ENCODE measurements around the gene GADD45G.

Gene GADD45G

DNA sequence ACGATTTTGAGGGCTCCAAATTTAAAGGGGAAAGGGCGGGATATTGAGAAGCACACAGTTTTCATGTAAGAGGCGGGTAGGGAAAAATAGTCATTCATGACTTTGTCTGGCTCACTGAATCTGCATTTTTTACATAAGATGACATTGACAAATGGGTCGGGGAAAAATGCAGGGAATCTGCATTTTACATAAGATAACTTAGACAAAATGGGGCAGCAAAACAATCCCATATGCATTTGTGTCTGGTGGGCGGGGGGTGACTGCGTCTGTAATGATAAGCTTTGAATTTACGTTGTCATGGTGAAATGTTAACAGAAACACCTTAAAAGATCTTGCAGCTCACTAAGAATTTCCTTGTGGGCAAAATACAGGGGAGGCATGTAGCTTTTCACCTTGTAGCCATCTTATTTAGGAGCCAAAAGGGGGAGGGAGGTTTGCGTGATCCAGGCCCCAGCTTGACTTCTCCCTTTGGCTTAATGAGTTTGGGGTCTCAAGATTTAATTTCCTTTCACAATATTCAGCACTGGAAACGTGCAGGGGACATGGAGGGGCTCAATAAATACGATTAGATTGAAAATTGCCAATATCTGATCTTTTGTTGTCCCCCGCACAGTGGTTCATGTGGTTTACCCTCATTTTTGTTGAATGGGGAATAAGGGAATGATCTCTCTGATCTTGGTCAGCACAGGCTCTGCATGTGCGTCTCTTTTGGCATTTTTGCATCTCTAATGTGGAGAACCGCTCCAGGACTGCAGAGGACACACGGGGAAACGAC is 41.1 kb upstream of the GADD45G start:
- no peak for DNase-seq (ENCODE audit: low read depth)
- no peak overlapping the region for H3K4me3 ChIP-seq (ENCODE audit: low read depth, low read length)
- TF ChIP-seq CTCF (IDR thresholded peaks at IDR 0.05; ENCODE audit: insufficient read depth, low read depth, low read length, missing control alignments) = no peak

DNA sequence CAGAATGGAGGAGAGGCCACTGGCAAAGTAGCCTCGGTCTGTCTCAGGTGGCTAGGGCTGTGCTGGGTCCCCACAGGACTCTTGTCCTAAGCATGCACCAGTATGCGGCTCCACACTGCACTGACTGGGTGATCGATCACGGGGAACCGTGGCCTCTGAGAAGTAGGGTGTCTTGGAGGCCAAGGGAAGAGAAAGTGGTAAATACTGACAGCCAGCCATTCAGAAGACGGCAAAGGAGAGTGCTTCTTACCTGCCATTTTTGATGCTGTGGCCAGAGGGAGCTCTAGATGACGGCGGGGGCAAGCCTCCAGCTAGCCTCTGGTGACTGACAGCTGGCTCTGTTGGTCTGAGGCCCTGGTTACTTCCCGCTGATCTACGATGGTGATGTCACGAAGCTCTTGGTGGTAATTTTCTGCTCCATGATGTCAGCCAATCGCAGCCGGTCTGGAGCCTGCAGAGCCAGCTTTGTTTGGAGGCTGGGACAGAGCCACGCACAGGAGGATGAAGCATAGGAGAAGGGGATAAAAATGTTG is 40.4 kb upstream of the GADD45G start:
- peak; percentile 41 for TF ChIP-seq CTCF (IDR thresholded peaks at IDR 0.05; ENCODE audit: insufficient read depth, low read depth, low read length, missing control alignments)
- no peak overlapping the region for H3K4me3 ChIP-seq (ENCODE audit: low read depth, low read length)
- peak; percentile 74 for DNase-seq (ENCODE audit: low read depth)

GRCh38 chr9:89567649-89568048 is 37.2 kb upstream of the GADD45G start:
- no peak for DNase-seq (ENCODE audit: low read depth)
- H3K4me3 ChIP-seq (ENCODE audit: low read depth, low read length) = no peak overlapping the region
- no peak for TF ChIP-seq CTCF (IDR thresholded peaks at IDR 0.05; ENCODE audit: insufficient read depth, low read depth, low read length, missing control alignments)

- H3K4me3 ChIP-seq (ENCODE audit: low read depth, low read length) = no peak overlapping the region
- DNase-seq (ENCODE audit: low read depth) = no peak
- no peak for TF ChIP-seq CTCF (IDR thresholded peaks at IDR 0.05; ENCODE audit: insufficient read depth, low read depth, low read length, missing control alignments)
These were observed 30.5 kb upstream of the GADD45G start for GRCh38 chr9:89574309-89574708.

DNA sequence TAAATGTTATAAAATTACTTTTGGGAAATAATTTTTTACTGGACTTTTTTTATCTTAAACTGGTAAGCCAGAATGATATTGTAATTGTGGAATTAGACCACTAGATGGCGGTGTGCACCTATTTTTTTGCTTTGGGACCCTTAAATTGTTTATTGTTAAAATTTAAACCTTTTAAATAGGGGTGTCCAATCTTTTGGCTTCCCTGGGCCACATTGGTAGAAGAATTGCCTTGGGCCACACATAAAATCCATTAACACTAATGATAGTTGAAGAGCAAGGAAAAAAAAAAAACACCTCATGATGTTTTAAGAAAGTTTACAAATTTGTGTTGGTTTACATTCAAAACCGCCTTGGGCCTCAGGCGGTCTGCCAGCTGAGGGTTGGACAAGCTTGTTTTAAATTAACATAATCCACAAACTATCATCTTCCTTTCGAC is 28.4 kb upstream of the GADD45G start:
- peak; percentile 47 for TF ChIP-seq CTCF (IDR thresholded peaks at IDR 0.05; ENCODE audit: insufficient read depth, low read depth, low read length, missing control alignments)
- peak; percentile 43 for DNase-seq (ENCODE audit: low read depth)

DNA sequence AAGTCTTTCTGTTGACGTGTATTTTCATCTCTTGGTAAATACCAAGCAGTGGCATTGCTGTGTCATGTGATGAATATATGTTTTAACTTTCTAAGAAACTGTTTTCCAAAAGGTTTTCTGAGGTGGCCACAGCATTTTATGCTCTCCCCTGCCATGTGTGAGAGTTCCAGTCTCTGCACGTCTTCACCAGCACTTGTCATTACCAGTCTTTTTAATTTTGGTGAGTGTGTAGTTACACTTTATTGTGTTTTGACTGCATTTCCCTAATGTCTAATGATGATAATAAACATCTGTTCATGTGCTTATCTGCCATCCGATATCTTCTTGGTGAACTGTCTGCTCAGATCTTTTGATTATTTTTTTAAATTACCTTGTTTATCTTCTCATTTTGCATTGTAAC is 27.4 kb upstream of the GADD45G start:
- no peak for DNase-seq (ENCODE audit: low read depth)
- no peak overlapping the region for H3K4me3 ChIP-seq (ENCODE audit: low read depth, low read length)
- TF ChIP-seq CTCF (IDR thresholded peaks at IDR 0.05; ENCODE audit: insufficient read depth, low read depth, low read length, missing control alignments) = no peak

More for the DNA sequence above, 28.4 kb upstream of the GADD45G start:
- no peak overlapping the region for H3K4me3 ChIP-seq (ENCODE audit: low read depth, low read length)
